ENCODE measurements around the gene OR51Q1.

DNA sequence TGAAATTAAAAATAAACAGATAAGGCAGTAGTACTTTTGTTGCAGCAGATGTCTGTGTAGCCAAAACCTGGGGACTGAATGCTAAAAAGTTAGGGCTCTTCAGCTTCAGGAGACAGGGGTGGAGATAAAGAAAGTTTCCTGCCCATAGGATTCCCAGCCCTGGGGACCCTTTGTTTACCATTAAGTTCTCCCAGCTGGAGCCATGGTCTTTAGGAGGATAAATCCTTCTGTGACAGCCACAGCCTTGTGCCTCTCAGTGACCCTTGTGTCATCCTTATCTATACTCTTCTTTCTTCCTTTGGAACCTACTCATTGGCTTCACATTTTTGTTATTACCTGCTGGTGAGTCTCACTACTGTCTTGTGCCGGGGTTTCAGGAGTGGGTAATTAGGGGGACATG lies 38.3 kb upstream of the OR51Q1 start, which contains the start of gene OR51M1:
- TF ChIP-seq RELA (CRISPR knock-in tag; IDR thresholded peaks at IDR 0.05; ENCODE audit: borderline replicate concordance) (no peak), ZNF219 (CRISPR knock-in tag; IDR thresholded peaks at IDR 0.05; ENCODE audit: borderline replicate concordance) (no peak), JUN (CRISPR knock-in tag; IDR thresholded peaks at IDR 0.05) (no peak), ESRRA (CRISPR knock-in tag; IDR thresholded peaks at IDR 0.05; ENCODE audit: borderline replicate concordance) (no peak)
- TF ChIP-seq, protein P1, sequence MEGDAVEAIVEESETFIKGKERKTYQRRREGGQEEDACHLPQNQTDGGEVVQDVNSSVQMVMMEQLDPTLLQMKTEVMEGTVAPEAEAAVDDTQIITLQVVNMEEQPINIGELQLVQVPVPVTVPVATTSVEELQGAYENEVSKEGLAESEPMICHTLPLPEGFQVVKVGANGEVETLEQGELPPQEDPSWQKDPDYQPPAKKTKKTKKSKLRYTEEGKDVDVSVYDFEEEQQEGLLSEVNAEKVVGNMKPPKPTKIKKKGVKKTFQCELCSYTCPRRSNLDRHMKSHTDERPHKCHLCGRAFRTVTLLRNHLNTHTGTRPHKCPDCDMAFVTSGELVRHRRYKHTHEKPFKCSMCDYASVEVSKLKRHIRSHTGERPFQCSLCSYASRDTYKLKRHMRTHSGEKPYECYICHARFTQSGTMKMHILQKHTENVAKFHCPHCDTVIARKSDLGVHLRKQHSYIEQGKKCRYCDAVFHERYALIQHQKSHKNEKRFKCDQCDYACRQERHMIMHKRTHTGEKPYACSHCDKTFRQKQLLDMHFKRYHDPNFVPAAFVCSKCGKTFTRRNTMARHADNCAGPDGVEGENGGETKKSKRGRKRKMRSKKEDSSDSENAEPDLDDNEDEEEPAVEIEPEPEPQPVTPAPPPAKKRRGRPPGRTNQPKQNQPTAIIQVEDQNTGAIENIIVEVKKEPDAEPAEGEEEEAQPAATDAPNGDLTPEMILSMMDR (IDR thresholded peaks at IDR 0.05): no peak
